Natural killer cell treated with Interleukin-12 subunit alpha and Interleukin-12 subunit beta and Interleukin-15 and Interleukin-18, amount 100 ng/mL, for 72 hours (primary cell): ENCODE data around the gene MAGEA3. TPM values are rescaled to one million over a fixed set of nuclear protein-coding genes. Genes with fewer than 3 reads are reported as not detected.
"Not testable (repeated sequence)": the region's sequence is repeated elsewhere in the genome, so short reads cannot be mapped to it uniquely, and the experiment has no call there.

Experiments
- ATAC-seq, 2 donors: fragments of 150-1000 bp; cut with Tn5 transposase in 1 of 2; sonication (Bioruptor Pico), chemical (Tn5 transposase) in 1 of 2; 2 replicates each; pipeline ENCODE4 v1.10.0; 2021
- DNase-seq: peaks from one replicate; pipeline ENCODE4 v3.0.0; 2022; ENCODE audit warnings: low spot score
- H3K27ac Mint-ChIP-seq, 2 donors: 1 replicate in 1 of 2; 2 replicates in 1 of 2; pipeline ENCODE4 v1.8.0; 2022; ENCODE audit warnings: mixed read lengths in 2 of 2, mild to moderate bottlenecking in 1 of 2, moderate library complexity in 1 of 2
- H3K27me3 Mint-ChIP-seq, 2 donors: 1 replicate in 1 of 2; 2 replicates in 1 of 2; pipeline ENCODE4 v1.8.0; 2022; ENCODE audit warnings: mixed read lengths in 2 of 2
- H3K36me3 Mint-ChIP-seq: one replicate; pipeline ENCODE4 v1.8.0; 2022; ENCODE audit warnings: mixed read lengths
- H3K4me1 Mint-ChIP-seq, 2 donors: 1 replicate in 1 of 2; 2 replicates in 1 of 2; pipeline ENCODE4 v1.8.0; 2022; ENCODE audit warnings: low read depth in 2 of 2, mixed read lengths in 2 of 2, mild to moderate bottlenecking in 1 of 2
- H3K4me3 Mint-ChIP-seq: one replicate; pipeline ENCODE4 v1.8.0; 2022; ENCODE audit warnings: mixed read lengths
- H3K9me3 Mint-ChIP-seq: 2 replicates; pipeline ENCODE4 v1.8.0; 2022; ENCODE audit warnings: mixed read lengths
- total RNA-seq, 2 donors: library from RNA; stranded (reverse); gene quantifications; one replicate each; pipeline ENCODE4 v1.2.3, GENCODE V29; 2022

MAGEA3 gene
- total RNA-seq = not detected

- H3K4me3 Mint-ChIP-seq, H3K27ac Mint-ChIP-seq, ATAC-seq, H3K36me3 Mint-ChIP-seq, H3K4me1 Mint-ChIP-seq, H3K9me3 Mint-ChIP-seq, DNase-seq, H3K27me3 Mint-ChIP-seq: not testable (repeated sequence)
These were observed at the start of gene MAGEA3 for GRCh38 chrX:152697952-152698931. Gene MAGEA3 (plus strand): TSS chrX:152698794. CDS start chrX:152700833, 2,039 bp downstream.

- DNase-seq (no peak), ATAC-seq (no peak)
- no peaks in the 10 kb centered on the region for H3K9me3 Mint-ChIP-seq
- H3K27ac Mint-ChIP-seq = no peak overlapping the region
- H3K27me3 Mint-ChIP-seq = peaks cover 13 to 27% of the 10 kb centered on the region in 2 donors
- no peaks in the 10 kb centered on the region for H3K4me1 Mint-ChIP-seq
- no peaks in the 10 kb centered on the region for H3K36me3 Mint-ChIP-seq
- H3K4me3 Mint-ChIP-seq = no peak overlapping the region
These were observed 46.5 kb upstream of the MAGEA3 start for GRCh38 chrX:152652060-152652459.

- Mint-ChIP-seq H3K4me1 (no peaks in the 10 kb centered on the region), H3K9me3 (no peaks in the 10 kb centered on the region), H3K4me3 (no peak overlapping the region), H3K27me3 (peaks cover 13 to 24% of the 10 kb centered on the region in 2 donors), H3K36me3 (no peaks in the 10 kb centered on the region), H3K27ac (no peak overlapping the region)
- ATAC-seq (no peak), DNase-seq (no peak)
These were observed 46.1 kb upstream of the MAGEA3 start for GRCh38 chrX:152652467-152652866.

- Mint-ChIP-seq H3K9me3 (no peaks in the 10 kb centered on the region), H3K36me3 (no peaks in the 10 kb centered on the region), H3K27me3 (peaks cover 5 to 19% of the 10 kb centered on the region in 2 donors), H3K4me1 (no peaks in the 10 kb centered on the region), H3K4me3 (no peak overlapping the region), H3K27ac (no peak overlapping the region)
- no peak for DNase-seq
- ATAC-seq = no peak
These were observed 42.5 kb upstream of the MAGEA3 start for GRCh38 chrX:152656087-152656486.

GRCh38 chrX:152656890-152657289 lies 41.7 kb upstream of the MAGEA3 start:
- Mint-ChIP-seq H3K9me3 (no peaks in the 10 kb centered on the region), H3K4me3 (no peak overlapping the region), H3K27me3 (peaks cover 5 to 19% of the 10 kb centered on the region in 2 donors), H3K27ac (no peak overlapping the region), H3K36me3 (no peaks in the 10 kb centered on the region), H3K4me1 (no peaks in the 10 kb centered on the region)
- no peak for ATAC-seq
- no peak for DNase-seq

GRCh38 chrX:152658302-152658701 lies 40.3 kb upstream of the MAGEA3 start:
- no peak for ATAC-seq
- Mint-ChIP-seq H3K27me3 (peaks cover 5 to 16% of the 10 kb centered on the region in 2 donors), H3K27ac (no peak overlapping the region), H3K36me3 (no peaks in the 10 kb centered on the region), H3K4me3 (no peak overlapping the region), H3K4me1 (no peaks in the 10 kb centered on the region), H3K9me3 (no peaks in the 10 kb centered on the region)
- DNase-seq = no peak

- no peak overlapping the region for H3K27ac Mint-ChIP-seq
- DNase-seq (no peak), ATAC-seq (no peak)
- peaks cover 10% of the 10 kb centered on the region in 2 donors for H3K27me3 Mint-ChIP-seq
- H3K4me3 Mint-ChIP-seq = no peak overlapping the region
- peaks cover 7% of the 10 kb centered on the region for H3K9me3 Mint-ChIP-seq
- H3K36me3 Mint-ChIP-seq = no peaks in the 10 kb centered on the region
- no peaks in the 10 kb centered on the region for H3K4me1 Mint-ChIP-seq
These were observed 35.5 kb upstream of the MAGEA3 start for GRCh38 chrX:152663086-152663485.

- no peaks in the 10 kb centered on the region for H3K4me1 Mint-ChIP-seq
- DNase-seq = no peak
- peaks cover 14 to 25% of the 10 kb centered on the region in 2 donors for H3K27me3 Mint-ChIP-seq
- H3K27ac Mint-ChIP-seq = no peak overlapping the region
- no peak overlapping the region for H3K4me3 Mint-ChIP-seq
- no peak for ATAC-seq
- H3K9me3 Mint-ChIP-seq = no peaks in the 10 kb centered on the region
- H3K36me3 Mint-ChIP-seq = no peaks in the 10 kb centered on the region
These were observed 24.5 kb upstream of the MAGEA3 start for GRCh38 chrX:152674135-152674534.

- H3K9me3 Mint-ChIP-seq, ATAC-seq, H3K36me3 Mint-ChIP-seq, H3K4me1 Mint-ChIP-seq, H3K4me3 Mint-ChIP-seq, DNase-seq, H3K27ac Mint-ChIP-seq: not testable (repeated sequence)
- H3K27me3 Mint-ChIP-seq = peaks cover 14 to 22% of the 10 kb centered on the region in 2 donors
These were observed 23.9 kb upstream of the MAGEA3 start for GRCh38 chrX:152674652-152675051.

- not testable (repeated sequence) for DNase-seq, H3K4me1 Mint-ChIP-seq, H3K4me3 Mint-ChIP-seq, H3K27ac Mint-ChIP-seq, H3K27me3 Mint-ChIP-seq, H3K36me3 Mint-ChIP-seq, H3K9me3 Mint-ChIP-seq
- ATAC-seq = peak in 1 of 2 donors; percentile 38
These were observed 17.6 kb upstream of the MAGEA3 start for GRCh38 chrX:152681012-152681411.

GRCh38 chrX:152700390-152700789 lies 1.8 kb downstream of the MAGEA3 start:
- H3K27me3 Mint-ChIP-seq, H3K4me3 Mint-ChIP-seq, H3K36me3 Mint-ChIP-seq, H3K4me1 Mint-ChIP-seq, H3K27ac Mint-ChIP-seq, H3K9me3 Mint-ChIP-seq, DNase-seq: not testable (repeated sequence)
- peak in 1 of 2 donors; percentile 34 for ATAC-seq

- H3K36me3 Mint-ChIP-seq, H3K27me3 Mint-ChIP-seq, H3K27ac Mint-ChIP-seq, H3K9me3 Mint-ChIP-seq, H3K4me1 Mint-ChIP-seq, H3K4me3 Mint-ChIP-seq, DNase-seq: not testable (repeated sequence)
- peak in 1 of 2 donors; percentile 11 for ATAC-seq
These were observed 7.9 kb downstream of the MAGEA3 start for GRCh38 chrX:152706500-152706899.

GRCh38 chrX:152709173-152709572 lies 10.6 kb downstream of the MAGEA3 start, which contains the start of gene CSAG2:
Gene CSAG2 (minus strand): TSS chrX:152709273. CDS start chrX:152709112, 161 bp downstream.
- not testable (repeated sequence) for H3K4me1 Mint-ChIP-seq, H3K9me3 Mint-ChIP-seq, H3K27ac Mint-ChIP-seq, H3K27me3 Mint-ChIP-seq, DNase-seq, H3K36me3 Mint-ChIP-seq, ATAC-seq, H3K4me3 Mint-ChIP-seq

GRCh38 chrX:152713195-152713594 lies 14.6 kb downstream of the MAGEA3 start:
- ATAC-seq, H3K27ac Mint-ChIP-seq, H3K4me1 Mint-ChIP-seq, DNase-seq, H3K4me3 Mint-ChIP-seq, H3K27me3 Mint-ChIP-seq, H3K9me3 Mint-ChIP-seq, H3K36me3 Mint-ChIP-seq: not testable (repeated sequence)
